GM21737 (cell line): ENCODE data around the gene ERF.
"Not testable (repeated sequence)": the region's sequence is repeated elsewhere in the genome, so short reads cannot be mapped to it uniquely, and the experiment has no call there.

Source experiments
- ATAC-seq: cut with Tn5 transposase; IDR thresholded peaks from one replicate; pipeline ENCODE4 v1.9.1; 2021; ENCODE audit warnings: mild to moderate bottlenecking, moderate library complexity; ENCODE audit not compliant: unreplicated experiment

Gene ERF

GRCh38 chr19:42276284-42276683, 21.4 kb upstream of the ERF start:
- no peak for ATAC-seq

GRCh38 chr19:42275517-42275916, 20.6 kb upstream of the ERF start:
- ATAC-seq = no peak

DNA sequence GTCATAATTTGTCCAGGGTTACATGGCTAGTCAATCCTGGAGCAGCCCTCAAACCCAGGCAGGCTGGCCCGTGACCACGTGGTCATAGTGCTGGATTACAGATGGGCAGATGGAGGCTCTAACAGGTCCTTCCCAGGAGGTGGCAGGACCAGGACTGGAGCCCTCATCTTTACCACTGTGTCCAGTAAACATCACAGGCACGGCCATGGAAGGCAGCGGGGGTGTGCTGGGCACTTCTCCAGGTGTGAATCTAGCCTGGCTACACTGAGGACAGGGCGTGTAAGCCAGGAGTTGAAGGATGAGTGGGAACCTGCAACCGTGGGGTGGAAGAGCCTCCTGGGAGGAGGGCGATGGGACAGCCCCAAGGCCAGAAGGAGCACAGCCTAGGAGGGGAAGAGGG, 20.2 kb upstream of the ERF start:
- no peak for ATAC-seq

- ATAC-seq = no peak
Observed at GRCh38 chr19:42274065-42274682, 19.2 kb upstream of the ERF start.

DNA sequence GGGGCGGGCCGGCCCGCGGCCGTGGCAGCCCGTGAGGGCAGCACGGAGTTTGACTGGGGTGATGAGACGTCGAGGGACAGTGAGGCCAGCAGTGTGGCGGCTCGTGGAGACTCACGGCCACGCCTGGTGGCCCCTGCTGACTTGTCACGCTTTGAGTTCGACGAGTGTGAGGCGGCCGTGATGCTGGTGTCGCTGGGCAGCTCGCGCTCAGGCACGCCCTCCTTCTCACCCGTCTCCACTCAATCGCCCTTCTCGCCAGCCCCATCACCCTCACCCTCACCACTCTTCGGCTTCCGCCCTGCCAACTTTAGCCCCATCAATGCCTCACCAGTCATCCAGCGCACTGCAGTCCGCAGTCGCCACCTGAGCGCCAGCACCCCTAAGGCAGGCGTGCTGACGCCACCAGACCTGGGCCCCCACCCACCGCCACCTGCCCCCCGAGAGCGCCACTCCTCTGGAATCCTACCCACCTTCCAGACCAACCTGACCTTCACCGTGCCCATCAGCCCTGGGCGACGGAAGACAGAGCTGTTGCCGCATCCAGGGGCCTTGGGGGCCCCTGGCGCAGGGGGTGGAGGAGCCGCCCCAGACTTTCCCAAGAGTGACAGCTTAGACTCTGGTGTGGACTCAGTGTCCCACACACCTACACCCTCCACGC, 18.6 kb upstream of the ERF start:
- no peak for ATAC-seq

DNA sequence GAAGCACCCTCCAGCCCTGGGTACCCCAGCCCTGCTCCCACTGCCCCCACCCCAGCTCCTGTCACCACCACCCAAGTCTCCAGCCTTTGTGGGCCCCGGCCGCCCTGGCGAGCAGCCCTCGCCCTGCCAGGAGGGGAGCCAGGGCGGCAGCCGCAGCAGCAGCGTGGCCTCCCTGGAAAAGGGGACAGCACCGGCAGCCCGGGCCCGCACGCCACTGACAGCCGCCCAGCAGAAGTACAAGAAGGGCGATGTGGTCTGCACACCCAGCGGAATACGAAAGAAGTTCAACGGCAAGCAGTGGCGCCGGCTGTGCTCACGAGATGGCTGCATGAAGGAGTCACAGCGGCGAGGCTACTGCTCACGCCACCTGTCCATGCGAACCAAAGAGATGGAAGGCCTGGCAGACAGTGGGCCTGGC, 18.1 kb upstream of the ERF start:
- ATAC-seq = no peak

- ATAC-seq = no peak
Observed at GRCh38 chr19:42272535-42272897, 17.6 kb upstream of the ERF start.

DNA sequence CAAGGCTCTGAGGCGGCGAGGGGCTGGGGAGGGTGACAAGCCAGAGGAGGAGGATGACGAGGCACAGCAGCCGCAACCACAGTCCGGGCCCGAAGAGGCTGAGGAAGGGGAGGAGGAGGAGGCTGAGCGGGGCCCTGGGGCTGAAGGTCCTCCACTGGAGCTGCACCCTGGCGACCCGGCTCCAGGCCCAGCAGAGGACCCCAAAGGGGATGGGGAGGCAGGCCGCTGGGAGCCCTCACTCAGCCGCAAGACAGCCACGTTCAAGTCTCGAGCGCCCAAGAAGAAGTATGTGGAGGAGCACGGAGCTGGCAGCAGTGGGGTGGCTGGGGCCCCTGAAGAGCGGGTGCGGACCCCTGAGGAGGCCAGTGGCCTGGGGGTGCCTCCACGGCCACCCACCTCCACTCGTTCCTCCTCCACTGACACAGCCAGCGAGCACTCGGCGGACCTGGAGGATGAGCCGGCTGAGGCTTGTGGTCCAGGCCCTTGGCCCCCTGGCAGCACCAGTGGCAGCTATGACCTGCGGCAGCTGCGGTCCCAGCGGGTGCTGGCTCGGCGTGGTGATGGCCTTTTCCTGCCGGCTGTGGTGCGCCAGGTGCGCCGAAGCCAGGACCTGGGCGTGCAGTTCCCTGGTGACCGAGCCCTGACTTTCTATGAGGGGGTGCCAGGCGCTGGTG, 17.1 kb upstream of the ERF start:
- no peak for ATAC-seq

- ATAC-seq = no peak
Observed at GRCh38 chr19:42271045-42271419, 16.1 kb upstream of the ERF start.

DNA sequence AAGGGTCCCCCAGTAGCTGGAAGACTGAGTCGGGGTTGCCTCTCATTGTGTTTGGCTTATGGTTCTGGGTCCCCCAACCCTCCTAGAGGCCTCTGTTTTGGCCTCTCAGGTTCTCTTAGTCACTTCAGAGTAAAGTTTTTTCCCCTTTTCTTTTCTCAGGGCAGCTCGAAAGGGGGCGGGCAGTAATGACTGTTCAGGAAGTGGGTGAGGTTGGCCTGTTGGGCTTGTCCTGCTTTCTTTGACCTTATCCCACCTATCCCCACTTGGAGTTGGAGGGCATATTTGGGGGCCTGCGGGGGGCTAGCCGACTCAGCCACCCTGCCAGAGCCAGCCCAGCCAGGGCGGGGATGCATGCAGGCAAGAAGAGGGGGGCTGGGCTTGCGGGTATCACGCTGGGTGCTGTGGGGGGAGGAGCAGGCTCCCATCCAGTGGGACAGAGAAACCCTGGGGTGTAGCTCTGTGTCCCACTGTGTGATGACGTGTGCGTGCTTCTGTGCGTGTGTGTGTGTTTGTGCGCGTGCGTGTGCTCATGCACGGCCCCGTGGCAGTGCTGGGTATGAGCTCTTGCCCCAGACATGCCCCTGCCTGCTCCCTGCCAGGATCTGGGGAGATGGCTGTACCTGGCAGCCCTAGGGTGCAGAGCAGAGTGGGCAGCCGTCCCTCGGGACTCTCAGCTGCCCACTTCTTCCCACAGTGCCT, 15.6 kb upstream of the ERF start:
- ATAC-seq = no peak

DNA sequence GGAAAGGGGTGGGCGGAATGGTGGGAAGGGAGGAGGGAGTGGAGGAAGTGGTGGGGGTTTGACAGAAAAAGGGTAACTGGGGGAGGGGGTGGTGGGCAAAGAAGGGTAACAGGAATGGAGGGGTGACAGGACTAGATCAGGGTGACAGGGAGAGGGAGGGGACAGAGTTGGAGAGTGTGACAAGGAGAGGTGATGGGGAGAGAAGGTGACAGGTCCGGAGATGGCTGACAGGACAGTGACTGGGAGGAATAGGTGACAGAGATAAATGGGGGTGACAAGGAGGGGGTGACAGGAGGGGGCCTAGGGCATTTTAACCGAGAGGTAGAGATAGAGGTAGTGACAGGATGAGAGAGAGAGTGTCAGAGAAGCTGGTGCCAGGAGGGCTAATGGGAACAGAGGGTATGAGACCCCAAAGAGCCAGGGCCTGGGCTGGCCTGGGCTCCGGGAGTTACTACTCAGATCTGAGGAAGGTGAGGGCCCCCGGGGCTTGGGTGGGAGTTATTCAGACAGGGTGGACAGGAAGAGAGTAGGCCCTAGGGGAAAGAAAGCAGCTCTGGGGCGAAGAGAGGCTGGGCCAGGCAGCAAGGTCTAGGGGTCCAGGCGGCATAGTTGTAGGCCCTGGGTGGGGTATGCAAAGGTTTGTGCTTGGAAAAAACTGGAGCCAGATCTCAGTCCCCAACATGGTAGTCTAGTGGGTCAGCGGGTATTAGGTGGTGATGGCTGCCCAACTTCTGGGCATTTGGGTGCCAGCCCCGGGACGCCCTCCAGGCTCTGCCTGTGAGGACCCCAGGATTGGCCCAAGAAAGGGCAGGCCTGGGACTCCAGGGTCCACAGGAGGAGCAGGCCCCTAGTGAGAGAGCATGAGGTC, 14.8 kb upstream of the ERF start:
- no peak for ATAC-seq

DNA sequence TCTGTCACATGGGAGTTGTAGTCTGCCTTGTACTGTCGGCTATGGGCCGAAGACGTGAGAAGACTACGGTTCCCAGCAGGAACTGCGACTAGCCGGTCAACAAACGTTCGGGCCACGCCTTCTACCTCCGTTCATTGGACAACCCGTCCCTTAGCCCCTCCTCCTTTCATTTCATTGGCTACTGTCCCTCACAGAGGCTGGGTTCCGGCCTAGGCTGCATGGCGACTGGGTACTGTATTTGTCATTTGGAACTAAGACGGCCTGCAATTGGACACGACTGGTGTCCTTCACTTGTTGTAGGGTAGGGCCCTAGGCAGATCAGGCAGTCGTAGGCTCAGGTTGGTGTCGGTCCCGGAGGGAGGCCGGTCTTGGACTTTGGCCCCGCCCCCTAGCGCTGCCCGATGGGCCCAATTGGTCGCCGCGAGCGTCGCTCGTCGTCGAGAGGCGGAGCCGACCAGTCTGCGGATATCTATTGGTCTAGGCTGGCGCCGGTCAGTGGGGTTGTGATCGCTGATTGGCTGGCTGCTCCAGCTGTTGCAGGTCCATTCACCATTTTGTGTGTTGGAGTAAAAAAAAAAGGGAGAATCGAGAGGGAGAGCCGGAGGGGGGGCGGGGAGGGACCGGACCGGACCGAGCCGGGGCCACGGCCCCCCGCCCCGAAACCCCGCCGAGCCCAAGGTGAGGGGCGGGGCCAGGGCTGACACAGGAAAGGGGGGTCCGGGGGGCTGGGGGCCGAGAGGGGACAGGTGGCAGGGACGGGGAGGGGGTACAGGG, 14.0 kb upstream of the ERF start, which contains the start of gene CIC:
Gene CIC, plus strand, starts transcription at position 549 of the 774 bp plus-strand sequence. CDS start 2,532 bp downstream, outside the sequence.
- ATAC-seq = peak; percentile 82

DNA sequence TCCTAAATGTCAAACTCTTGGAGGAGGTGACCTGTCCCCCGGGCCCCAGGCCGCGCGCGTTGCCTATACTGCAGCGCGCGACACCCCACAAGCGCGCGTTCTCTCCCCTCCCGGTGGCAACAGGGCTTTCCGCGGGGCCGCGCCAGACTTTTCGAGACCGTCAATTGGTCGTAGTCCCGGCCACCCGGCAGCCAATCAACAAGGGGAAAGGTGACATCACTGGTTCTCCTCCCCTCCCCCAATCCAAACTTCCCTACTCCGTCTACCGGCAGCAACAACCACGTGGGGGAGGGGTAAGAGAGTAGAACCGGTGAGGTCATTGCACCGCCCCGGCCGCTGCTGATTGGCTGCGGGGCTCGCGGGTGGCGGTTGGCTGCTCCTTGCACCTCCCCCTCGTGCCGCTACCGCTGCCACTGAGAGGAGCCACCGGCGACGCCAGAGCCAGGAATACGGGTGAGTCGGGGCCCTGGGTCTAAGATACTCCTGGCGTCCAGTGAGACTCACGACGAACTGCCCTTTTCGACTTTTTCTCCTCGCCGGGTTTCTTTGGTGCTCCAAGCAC, 13.3 kb upstream of the ERF start:
- ATAC-seq = peak; percentile 46

DNA sequence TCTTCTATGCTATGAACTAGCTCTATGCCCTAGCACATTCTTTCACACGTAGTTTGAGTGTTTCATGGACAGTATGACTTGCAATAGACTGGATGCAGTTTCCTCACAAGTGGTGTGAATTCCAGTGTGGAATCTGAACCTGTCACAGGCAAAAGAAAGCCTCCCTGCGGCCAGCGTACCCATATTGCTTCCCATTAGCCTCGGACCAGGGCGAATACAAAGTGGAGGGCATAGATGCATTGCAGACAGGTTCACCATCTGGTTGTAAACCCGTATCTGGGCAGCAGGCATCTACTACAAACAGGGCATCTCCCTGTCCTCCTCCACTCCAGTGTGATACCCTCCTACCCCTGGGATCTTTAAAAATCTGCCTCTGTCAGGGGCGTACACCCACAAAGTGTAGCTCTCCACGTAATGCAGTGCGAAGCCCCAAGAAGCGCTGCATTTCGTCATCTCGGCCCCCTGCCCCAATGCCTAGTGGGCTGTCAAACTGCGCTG, 12.8 kb upstream of the ERF start:
- no peak for ATAC-seq

- ATAC-seq = not testable (repeated sequence)
Observed at GRCh38 chr19:42266928-42267603, 12.1 kb upstream of the ERF start.

DNA sequence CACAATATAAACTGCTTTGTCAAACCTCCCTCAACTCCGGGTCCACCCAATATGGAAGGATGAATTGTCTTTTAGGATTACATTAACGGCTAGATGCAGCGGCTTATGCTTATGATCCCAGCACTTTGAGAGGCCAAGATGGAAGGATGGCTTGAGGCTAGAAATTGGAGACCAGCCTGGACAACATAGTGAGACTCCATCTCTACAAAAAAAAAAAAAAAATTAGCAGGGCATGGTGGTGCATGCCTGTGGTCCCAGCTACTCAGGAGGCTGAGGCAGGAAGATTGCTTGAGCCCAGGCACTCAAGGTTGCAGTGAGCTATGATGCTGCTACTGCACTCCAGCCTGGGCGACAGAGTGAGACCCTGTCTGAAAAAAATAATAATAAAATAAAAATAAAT, 11.2 kb upstream of the ERF start:
- ATAC-seq = not testable (repeated sequence)

DNA sequence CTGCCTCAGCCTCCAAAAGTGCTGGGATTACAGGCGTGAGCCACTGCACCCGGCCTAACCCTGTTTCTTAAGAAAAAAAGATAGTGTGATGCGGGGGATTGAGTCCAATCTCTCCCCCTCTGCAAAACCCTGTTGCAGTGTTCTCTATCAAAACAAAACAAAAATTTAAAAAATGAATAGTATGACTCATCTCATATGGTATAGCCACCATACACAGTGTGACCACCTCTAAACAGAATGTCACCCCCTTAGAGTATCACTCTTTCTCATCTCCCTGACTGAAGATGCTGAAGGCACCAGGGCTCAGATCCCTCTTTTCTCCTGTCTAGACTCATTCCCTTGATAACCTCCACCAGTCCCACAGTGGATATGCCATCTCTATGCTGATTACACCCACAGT, 6.8 kb upstream of the ERF start:
- ATAC-seq = no peak

DNA sequence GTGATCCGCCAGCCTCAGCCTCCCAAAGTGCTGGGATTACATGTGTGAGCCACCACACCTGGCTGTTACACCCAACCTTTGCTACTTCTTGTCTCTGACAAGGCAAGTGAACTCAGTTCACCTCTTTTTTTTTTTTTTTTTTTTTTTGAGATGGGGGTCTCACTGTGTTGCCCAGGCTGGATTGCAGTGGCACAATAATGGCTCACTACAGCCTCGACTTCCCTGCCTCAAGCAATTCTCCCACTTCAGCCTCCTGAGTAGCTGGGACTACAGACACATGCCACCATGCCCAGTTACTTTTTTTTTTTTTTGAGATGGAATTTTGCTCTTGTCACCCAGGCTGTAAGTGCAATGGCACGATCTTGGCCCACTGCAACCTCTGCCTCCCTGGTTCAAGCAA, 2.9 kb upstream of the ERF start:
- ATAC-seq = not testable (repeated sequence)
